Endothelial cell of umbilical vein (primary cell): ENCODE results near the gene STK24. TPM values are rescaled to one million over a fixed set of nuclear protein-coding genes. Genes with fewer than 3 reads are reported as not detected.
A peak's percentile ranks its signal among the peaks of the same experiment; 100 is the strongest.

ENCODE experiments used
- BruUV-seq: library from RNA; stranded (reverse); fragments of 400-500 nt; replicated peaks from 2 replicates; lab custom pipeline; 2021; lab: Mats Ljungman, UMichigan
- CTCF ChIA-PET: fragments of 300-600, 350-600 bp; sonication (Branson Sonifier 250); formaldehyde crosslinking; loops from one replicate; lab custom pipeline; 2021; ENCODE audit warnings: antibody characterized with exemption, inconsistent platforms; lab: Charles Lee
- POLR2A ChIA-PET: fragments of 300-600, 350-600 bp; sonication (Branson Sonifier 250); formaldehyde crosslinking; loops from one replicate; lab custom pipeline; 2021; ENCODE audit warnings: antibody characterized with exemption, inconsistent platforms; lab: Charles Lee
- DNase-seq: peaks from one replicate; pipeline ENCODE4 v3.0.0-alpha.2; 2011; ENCODE audit warnings: low read depth, low spot score
- FAIRE-seq: peaks from 2 replicates; lab custom pipeline; 2011; peaks lifted over from hg19 to GRCh38; lab: Jason Lieb, UNC
- H2AFZ ChIP-seq: 2 replicates; pipeline ENCODE4 v1.6.0; 2012; ENCODE audit warnings: low read depth, low read length, control low read depth, inconsistent platforms
- H3K27ac ChIP-seq: 2 replicates; pipeline ENCODE4 v1.5.1; 2011; ENCODE audit warnings: low read depth, mild to moderate bottlenecking, control low read depth, low read length, moderate library complexity; ENCODE audit not compliant: insufficient read depth
- H3K27me3 ChIP-seq, 2 experiments: 2 replicates each; pipeline versions ENCODE4 v1.6.0 to v1.6.1; 2011; ENCODE audit warnings: low read length in 2 of 2, mixed read lengths in 1 of 2; ENCODE audit not compliant: control insufficient read depth in 2 of 2, insufficient read depth in 2 of 2
- H3K36me3 ChIP-seq, 2 experiments: 2 replicates in 1 of 2; 3 replicates in 1 of 2; pipeline ENCODE4 v1.5.1; 2011; ENCODE audit warnings: low read length in 2 of 2, mild to moderate bottlenecking in 1 of 2, moderate library complexity in 1 of 2; ENCODE audit not compliant: control insufficient read depth in 2 of 2, insufficient read depth in 2 of 2; ENCODE audit errors: extremely low read depth in 1 of 2
- H3K4me1 ChIP-seq: 3 replicates; pipeline ENCODE4 v1.5.1; 2011; ENCODE audit warnings: mild to moderate bottlenecking, low read length; ENCODE audit not compliant: control insufficient read depth, insufficient read depth; ENCODE audit errors: extremely low read depth
- H3K4me2 ChIP-seq: 2 replicates; pipeline ENCODE4 v1.6.1; 2011; ENCODE audit warnings: low read length, control low read depth, mixed read lengths; ENCODE audit not compliant: insufficient read depth
- H3K4me3 ChIP-seq, 3 experiments: fragments of 200-600 bp in 1 of 3; sonication (generic), shearing (Covaris generic) in 1 of 3; replicated peaks in 1 of 3; 2 replicates each; pipeline ENCODE4 v1.5.1; 2011 to 2016; ENCODE audit warnings: control low read depth in 3 of 3, low read length in 3 of 3, mild to moderate bottlenecking in 2 of 3, inconsistent platforms in 1 of 3, low read depth in 1 of 3, moderate library complexity in 1 of 3; ENCODE audit not compliant: insufficient read depth in 1 of 3
- H3K79me2 ChIP-seq: 2 replicates; pipeline ENCODE4 v1.6.0; 2012; ENCODE audit warnings: low read length, inconsistent platforms; ENCODE audit not compliant: control insufficient read depth, insufficient read depth
- H3K9ac ChIP-seq: replicated peaks from 2 replicates; pipeline ENCODE3; 2011; ENCODE audit warnings: low read length, control low read depth; ENCODE audit not compliant: insufficient read depth; ENCODE audit errors: extremely low read depth
- H3K9me1 ChIP-seq: replicated peaks from 3 replicates; pipeline ENCODE4 v1.6.0; 2011; ENCODE audit warnings: mild to moderate bottlenecking, low read length; ENCODE audit not compliant: control insufficient read depth, insufficient read depth; ENCODE audit errors: extremely low read depth
- H3K9me3 ChIP-seq: replicated peaks from 2 replicates; pipeline ENCODE4 v1.5.1; 2012; ENCODE audit warnings: low read length, inconsistent platforms; ENCODE audit not compliant: control insufficient read depth, insufficient read depth
- H4K20me1 ChIP-seq: replicated peaks from 2 replicates; pipeline ENCODE3; 2011; ENCODE audit warnings: mild to moderate bottlenecking, low read length; ENCODE audit not compliant: control insufficient read depth, insufficient read depth; ENCODE audit errors: extremely low read depth
- CTCF ChIP-seq, 2 donors: IDR thresholded peaks; 1 replicate in 1 of 2; 2 replicates in 1 of 2; pipeline ENCODE4 v1.5.1; 2011; ENCODE audit warnings: low read length in 2 of 2, mild to moderate bottlenecking in 2 of 2, moderate library complexity in 2 of 2, control low read depth in 1 of 2, inconsistent platforms in 1 of 2, low read depth in 1 of 2; ENCODE audit not compliant: insufficient read depth in 1 of 2; ENCODE audit errors: extremely low read depth in 1 of 2
- EZH2 ChIP-seq: IDR thresholded peaks from 2 replicates; pipeline ENCODE4 v1.6.1; 2012; ENCODE audit warnings: borderline replicate concordance, low read depth, mild to moderate bottlenecking, moderate library complexity, low read length, inconsistent platforms; ENCODE audit not compliant: severe bottlenecking
- FOS ChIP-seq: IDR thresholded peaks from 2 replicates; pipeline ENCODE4 v1.6.1; 2011; ENCODE audit warnings: mild to moderate bottlenecking, low read length, moderate library complexity, borderline replicate concordance; ENCODE audit not compliant: insufficient read depth
- GATA2 ChIP-seq: IDR thresholded peaks from 2 replicates; pipeline ENCODE4 v1.7.0; 2011; ENCODE audit warnings: low read depth, mild to moderate bottlenecking, moderate library complexity, mixed read lengths, low read length; ENCODE audit not compliant: insufficient read length, insufficient read depth
- JUN ChIP-seq: IDR thresholded peaks from 2 replicates; pipeline ENCODE4 v1.6.1; 2011; ENCODE audit warnings: borderline replicate concordance, low read depth; ENCODE audit not compliant: insufficient read length, insufficient read depth
- MAX ChIP-seq: IDR thresholded peaks from 2 replicates; pipeline ENCODE4 v1.6.1; 2011; ENCODE audit not compliant: insufficient read depth, insufficient read length
- MYC ChIP-seq: IDR thresholded peaks from one replicate; pipeline ENCODE4 v1.6.1; 2011; ENCODE audit warnings: mild to moderate bottlenecking, low read depth, low read length
- POLR2A ChIP-seq: IDR thresholded peaks from 2 replicates; pipeline ENCODE4 v1.6.1; 2012; ENCODE audit warnings: low read depth, mild to moderate bottlenecking, control low read depth, low read length
- POLR2AphosphoS5 ChIP-seq: IDR thresholded peaks from 2 replicates; pipeline ENCODE4 v1.6.1; 2012; ENCODE audit warnings: low read depth, mild to moderate bottlenecking, control low read depth, low read length, moderate library complexity; ENCODE audit not compliant: insufficient read depth
- dilution Hi-C: fragments of 300-500 bp; cut with MboI; formaldehyde crosslinking; loops from one replicate; pipeline ENCODE4 v1.15.0; 2019; ENCODE audit warnings: low sequenced_read_pairs; ENCODE audit not compliant: extremely low pct_ligation_motif_present
- intact Hi-C: fragments of 100-400 bp; cut with micrococcal nuclease; formaldehyde crosslinking; loops from one replicate; pipeline ENCODE4 v1.10.0; 2022
- polyA plus RNA-seq, 4 experiments: library from polyadenylated mRNA; depleted of rRNA in 3 of 4; stranded (reverse) in 3 of 4; unstranded in 1 of 4; fragments of >200 nt; gene quantifications; 2 replicates each; pipeline versions ENCODE4 v1.2.1 to v1.2.3, GENCODE V29; 2011 to 2012; ENCODE audit warnings: missing spikeins in 1 of 4
- total RNA-seq: library from RNA; stranded (reverse); gene quantifications from 2 replicates; pipeline ENCODE4 v1.2.3, GENCODE V29; 2021

The STK24 gene
- total and polyA plus RNA-seq, 2 donors (not counting 3 experiments of a cell fraction or from before 2014, with no cell fraction given): 43.3 to 100 TPM

GRCh38 chr13:98490866-98491265, 86.0 kb downstream of the STK24 start:
- Histone ChIP-seq H3K27me3 (no peaks in the 10 kb centered on the region), H3K4me1 (peaks cover 21% of the 10 kb centered on the region), H4K20me1 (no peaks in the 10 kb centered on the region), H3K36me3 (peaks cover 0 to 2% of the 10 kb centered on the region in 2 experiments), H3K27ac (peak overlapping the region; percentile 46), H3K9ac (no peak overlapping the region), H3K4me3 (no peak overlapping the region), H3K4me2 (peak overlapping the region; percentile 27), H3K9me1 (no peaks in the 10 kb centered on the region), H2AFZ (no peak overlapping the region), H3K79me2 (peaks cover 84% of the 10 kb centered on the region), H3K9me3 (no peaks in the 10 kb centered on the region)
- ChIA-PET CTCF (interaction anchor here (0.7 to 1.8 kb wide), 7 partner anchors 13 to 162 kb away, joined by 3 to 7 read pairs (median 4); no protein-coding TSS in a partner anchor), POLR2A (interaction anchor here (0.7 kb wide), 1 partner anchor 9 kb away, joined by 3 read pairs; no protein-coding TSS in a partner anchor)
- FAIRE-seq (peak; percentile 24), DNase-seq (no peak)
- intact Hi-C loops: no loop called here
- no TSS peak for BruUV-seq
- TF ChIP-seq MYC (no peak), POLR2AphosphoS5 (no peak), CTCF (IDR thresholded peaks at IDR 0.05; ENCODE audit: extremely low read depth in 1 of 2, insufficient read depth in 1 of 2, low read depth in 1 of 2, low read length in 2 of 2) (no peak), MAX (no peak), POLR2A (no peak), EZH2 (no peak), GATA2 (no peak), FOS (no peak), JUN (no peak)
- dilution Hi-C loops: no loop called here
